Measurements from ENCODE around the gene PIGK. TPM values are rescaled to one million over a fixed set of nuclear protein-coding genes. Genes with fewer than 3 reads are reported as not detected.

PIGK gene
- polyA plus RNA-seq, 3 donors = 6.9 to 13.7 (median 11.0) TPM

- 72 to 79% (median 76%) methylated on average over 7 of the region's 7 CpGs for WGBS, 3 donors
- H3K27ac ChIP-seq (ENCODE audit: low read depth, low read length) = no peak overlapping the region
Measured at GRCh38 chr1:77057994-77058585, 161.1 kb downstream of the PIGK start.

- WGBS, 3 donors = 86 to 95% (median 92%) methylated on average over 7 of the region's 7 CpGs
- H3K27ac ChIP-seq (ENCODE audit: low read depth, low read length) = no peak overlapping the region
Measured at GRCh38 chr1:77056525-77056924, 162.7 kb downstream of the PIGK start.

- 37 to 75% (median 46%) methylated on average over 1 of the region's 1 CpG for WGBS, 3 donors
Measured at GRCh38 chr1:77051425-77051824, 167.8 kb downstream of the PIGK start.

GRCh38 chr1:77048615-77049005, 170.6 kb downstream of the PIGK start:
- WGBS, 3 donors = 41 to 48% (median 47%) methylated on average over 1 of the region's 1 CpG
- H3K27ac ChIP-seq (ENCODE audit: low read depth, low read length) = no peak overlapping the region

More at GRCh38 chr1:77051425-77051824, 167.8 kb downstream of the PIGK start:
- no peak overlapping the region for H3K27ac ChIP-seq (ENCODE audit: low read depth, low read length)

- no peak overlapping the region for H3K27ac ChIP-seq (ENCODE audit: low read depth, low read length)
- WGBS, 3 donors = 49 to 68% (median 59%) methylated on average over 3 of the region's 3 CpGs
Measured at GRCh38 chr1:77047978-77048614, 171.1 kb downstream of the PIGK start.

GRCh38 chr1:77047575-77047974, 171.7 kb downstream of the PIGK start:
- no peak overlapping the region for H3K27ac ChIP-seq (ENCODE audit: low read depth, low read length)
- WGBS, 3 donors = 85 to 95% (median 94%) methylated on average over 1 of the region's 1 CpG

- no peak overlapping the region for H3K27ac ChIP-seq (ENCODE audit: low read depth, low read length)
- WGBS, 3 donors = 87 to 93% (median 92%) methylated on average over 20 of the region's 20 CpGs
Measured at GRCh38 chr1:77044133-77044849, 174.9 kb downstream of the PIGK start.

GRCh38 chr1:77040826-77041225, 178.4 kb downstream of the PIGK start:
- 58 to 82% (median 64%) methylated on average over 3 of the region's 3 CpGs for whole genome bisulfite sequencing, 3 donors
- no peak overlapping the region for H3K27ac ChIP-seq (ENCODE audit: low read depth, low read length)

- H3K27ac ChIP-seq (ENCODE audit: low read depth, low read length) = no peak overlapping the region
- 62 to 81% (median 75%) methylated on average over 8 of the region's 8 CpGs for WGBS, 3 donors
Measured at GRCh38 chr1:77039739-77040138, 179.5 kb downstream of the PIGK start.

- no peak overlapping the region for H3K27ac ChIP-seq (ENCODE audit: low read depth, low read length)
- 71 to 95% (median 84%) methylated on average over 1 of the region's 1 CpG for WGBS, 3 donors
Measured at GRCh38 chr1:77039111-77039510, 180.1 kb downstream of the PIGK start.

Other genes with a start within 250 kb of the PIGK start
- under 1 TPM; 0.07 to 0.13 (median 0.11) TPM for gene AK5, start 62.6 kb upstream of the PIGK start, polyA plus RNA-seq

Measured in adipose tissue (tissue), 3 donors.